ENCODE data around the gene TPM2. TPM values are rescaled to one million over a fixed set of nuclear protein-coding genes. Genes with fewer than 3 reads are reported as not detected.

TPM2 gene
- total and polyA plus RNA-seq, 7 donors = 6,047 to 16,334 (median 9,199) TPM

GRCh38 chr9:35685506-35685905, 4.2 kb downstream of the TPM2 start:
- no peaks in the 10 kb centered on the region for H3K27me3 ChIP-seq (ENCODE audit: insufficient read depth in 3 of 3, low read length in 2 of 3)
- peak overlapping the region; percentile 100 for H3K27ac ChIP-seq
- H3K9me3 ChIP-seq = no peaks in the 10 kb centered on the region
- TF ChIP-seq CTCF (IDR thresholded peaks at IDR 0.05) = no peak
- ATAC-seq = no peak
- H3K4me3 ChIP-seq = peak overlapping the region; percentile 100
- H3K4me1 ChIP-seq = peaks cover 27% of the 10 kb centered on the region
- H3K36me3 ChIP-seq (ENCODE audit: insufficient read depth in 1 of 2, low read depth in 1 of 2) = peaks cover 0 to 52% of the 10 kb centered on the region in 2 donors
- intact Hi-C loops (cut with DNase I) = loop anchor here in 1 of 2 donors (2.0 kb wide), 1 partner anchor 23 kb away; no protein-coding TSS in a partner anchor
- 52 to 55% (median 55%) methylated on average over 12 to 13 of the region's 13 CpGs for WGBS, 3 donors
- DNase-seq = no peak

- WGBS, 3 donors = 74 to 86% (median 83%) methylated on average over 10 of the region's 10 CpGs
- intact Hi-C loops (cut with DNase I) = loop anchor here in 1 of 2 donors (2.0 kb wide), 1 partner anchor 22 kb away; no protein-coding TSS in a partner anchor
- peaks cover 27% of the 10 kb centered on the region for H3K4me1 ChIP-seq
- peak overlapping the region; percentile 100 for H3K27ac ChIP-seq
- no peak for DNase-seq
- no peaks in the 10 kb centered on the region for H3K27me3 ChIP-seq (ENCODE audit: insufficient read depth in 3 of 3, low read length in 2 of 3)
- no peak for TF ChIP-seq CTCF (IDR thresholded peaks at IDR 0.05)
- H3K36me3 ChIP-seq (ENCODE audit: insufficient read depth in 1 of 2, low read depth in 1 of 2) = peaks cover 0 to 52% of the 10 kb centered on the region in 2 donors
- H3K4me3 ChIP-seq = peak overlapping the region; percentile 100
- ATAC-seq = no peak
- no peaks in the 10 kb centered on the region for H3K9me3 ChIP-seq
Observed at GRCh38 chr9:35684921-35685320, 4.8 kb downstream of the TPM2 start.

GRCh38 chr9:35683323-35683722, 6.4 kb downstream of the TPM2 start:
- peak overlapping the region; percentile 100 for H3K27ac ChIP-seq
- H3K4me3 ChIP-seq = peak overlapping the region; percentile 100
- 41 to 59% (median 45%) methylated on average over 2 of the region's 2 CpGs for WGBS, 3 donors
- ATAC-seq (no peak), DNase-seq (no peak)
- no peak for TF ChIP-seq CTCF (IDR thresholded peaks at IDR 0.05)
- peaks cover 27% of the 10 kb centered on the region for H3K4me1 ChIP-seq
- peaks cover 0 to 50% of the 10 kb centered on the region in 2 donors for H3K36me3 ChIP-seq (ENCODE audit: insufficient read depth in 1 of 2, low read depth in 1 of 2)
- H3K9me3 ChIP-seq = no peaks in the 10 kb centered on the region
- intact Hi-C loops (cut with DNase I) = no loop called here
- H3K27me3 ChIP-seq (ENCODE audit: insufficient read depth in 3 of 3, low read length in 2 of 3) = no peaks in the 10 kb centered on the region

- no peak overlapping the region for H3K4me3 ChIP-seq
- no peaks in the 10 kb centered on the region for H3K9me3 ChIP-seq
- H3K36me3 ChIP-seq (ENCODE audit: insufficient read depth in 1 of 2, low read depth in 1 of 2) = peaks cover 0 to 44% of the 10 kb centered on the region in 2 donors
- 33 to 54% (median 35%) methylated on average over 10 of the region's 10 CpGs for WGBS, 3 donors
- peaks cover 27% of the 10 kb centered on the region for H3K4me1 ChIP-seq
- TF ChIP-seq CTCF (IDR thresholded peaks at IDR 0.05) = no peak
- H3K27me3 ChIP-seq (ENCODE audit: insufficient read depth in 3 of 3, low read length in 2 of 3) = no peaks in the 10 kb centered on the region
- DNase-seq = no peak
- H3K27ac ChIP-seq = peak overlapping the region; percentile 100
- intact Hi-C loops (cut with DNase I) = no loop called here
- ATAC-seq = peak in 2 of 4 donors; percentile 7 to 12
Observed at GRCh38 chr9:35682520-35683315, 7.0 kb downstream of the TPM2 start.

All from psoas muscle (tissue), 8 donors.